ENCODE results near the gene SRMS. TPM values are rescaled to one million over a fixed set of nuclear protein-coding genes. Genes with fewer than 3 reads are reported as not detected.
"Not testable (repeated sequence)": the region's sequence is repeated elsewhere in the genome, so short reads cannot be mapped to it uniquely, and the experiment has no call there.

SRMS gene
- total RNA-seq, 2 experiments from 2014 or later, result not detected

DNA sequence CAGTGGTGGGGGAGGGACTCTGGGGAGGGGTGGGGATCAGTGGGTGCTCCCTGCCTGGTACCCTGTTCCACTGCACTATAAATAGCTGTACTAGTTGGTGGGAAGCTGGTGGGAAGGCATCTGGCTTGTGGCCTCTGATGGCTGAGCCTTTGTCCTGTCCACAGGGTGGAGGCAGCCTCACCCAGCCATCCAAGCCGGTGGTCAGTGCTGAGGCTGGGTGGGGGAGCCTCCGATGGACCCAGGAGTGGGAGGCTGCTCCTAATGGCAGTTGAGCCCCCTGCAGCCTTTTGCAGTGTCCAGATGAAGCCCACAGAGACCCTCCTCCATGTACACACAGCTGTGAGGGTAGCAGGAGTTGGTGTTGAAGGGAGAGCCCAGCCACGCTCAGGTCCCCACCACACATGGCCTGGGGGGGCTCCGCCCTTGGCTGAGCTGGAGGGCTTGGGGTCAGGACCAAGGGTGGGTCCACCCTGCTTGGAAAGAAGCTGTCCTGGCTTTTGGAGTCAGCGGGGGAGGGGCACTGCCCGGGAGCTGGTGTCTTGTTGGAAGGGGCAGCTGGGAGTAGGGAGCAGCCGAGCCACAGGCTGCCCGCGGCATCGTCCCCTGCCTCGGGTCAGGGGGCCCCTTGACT, 24.5 kb downstream of the SRMS start:
- H3K36me3 Mint-ChIP-seq (ENCODE audit: low read depth), result peaks cover 27% of the 10 kb centered on the region

DNA sequence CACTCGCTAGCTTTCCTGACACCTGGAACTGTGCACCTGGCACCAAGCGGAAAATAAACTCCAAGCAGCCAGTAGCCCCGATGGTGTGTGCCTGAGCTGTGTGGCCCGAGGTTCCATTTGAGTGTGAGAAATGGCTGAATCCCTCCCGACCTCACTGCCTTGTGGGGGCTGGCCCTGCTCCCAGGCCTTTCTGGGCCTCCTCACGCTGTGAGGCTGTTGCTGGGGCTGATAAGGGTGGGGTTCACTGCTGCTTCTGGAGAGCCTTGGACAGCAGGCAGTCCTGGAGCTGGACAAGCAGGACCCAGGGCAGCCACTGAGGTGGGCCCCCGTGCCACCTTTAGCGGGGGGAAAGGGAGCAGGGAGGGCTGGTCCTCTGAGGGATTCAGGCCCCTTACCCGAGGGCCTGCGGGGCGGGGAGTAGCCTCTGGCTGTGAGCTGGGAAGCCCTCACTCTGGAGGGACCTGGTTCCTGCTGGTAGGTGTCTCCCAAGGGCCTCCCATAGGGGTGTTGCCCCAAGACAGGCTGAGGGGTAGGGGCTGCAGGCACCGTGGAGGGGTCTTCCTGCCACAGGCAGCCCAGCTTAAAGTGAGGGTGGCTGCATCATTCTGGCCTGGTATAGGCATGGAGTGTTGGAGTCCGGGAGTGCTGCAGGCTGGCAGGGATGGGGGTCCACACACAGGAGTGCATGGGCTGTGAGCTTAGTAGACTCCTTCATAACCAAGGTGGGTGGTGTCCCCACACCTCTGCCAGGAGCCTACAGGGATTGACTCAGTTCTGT, 25.3 kb downstream of the SRMS start:
- H3K36me3 Mint-ChIP-seq (ENCODE audit: low read depth), result peaks cover 27% of the 10 kb centered on the region
- H3K27me3 Mint-ChIP-seq, result peaks cover 8% of the 10 kb centered on the region
- H3K4me1 Mint-ChIP-seq, result peaks cover 10% of the 10 kb centered on the region
- H3K4me3 Mint-ChIP-seq, result peak overlapping the region; percentile 58
- CTCF ChIA-PET, result interaction anchor here (1.6 to 2.5 kb wide), 2 partner anchors 16 to 119 kb away, joined by 7 to 14 read pairs; partner anchors contain the start of gene PTK6
- H3K27ac Mint-ChIP-seq, result peak overlapping the region; percentile 26
- no peak for DNase-seq
- POLR2A ChIA-PET, result interaction anchor here (0.6 to 5.1 kb wide), 13 partner anchors 7 to 546 kb away, joined by 3 to 136 read pairs (median 14); partner anchors contain the start of genes ARFRP1, DNAJC5, GMEB2 and HELZ2
- H3K9me3 Mint-ChIP-seq, result peaks cover 2% of the 10 kb centered on the region

More for the DNA sequence above, 24.5 kb downstream of the SRMS start:
- CTCF ChIA-PET, result interaction anchor here (1.5 kb wide), 1 partner anchor 27 kb away, joined by 8 read pairs; no protein-coding TSS in a partner anchor
- POLR2A ChIA-PET, result interaction anchor here (0.6 to 5.1 kb wide), 9 partner anchors 9 to 545 kb away, joined by 3 to 136 read pairs (median 3); partner anchors contain the start of genes DNAJC5, GMEB2 and PTK6
- DNase-seq, result no peak
- Mint-ChIP-seq H3K4me3 (peak overlapping the region; percentile 58), H3K4me1 (peaks cover 14% of the 10 kb centered on the region), H3K27ac (no peak overlapping the region), H3K27me3 (peaks cover 11% of the 10 kb centered on the region), H3K9me3 (peaks cover 2% of the 10 kb centered on the region)

DNA sequence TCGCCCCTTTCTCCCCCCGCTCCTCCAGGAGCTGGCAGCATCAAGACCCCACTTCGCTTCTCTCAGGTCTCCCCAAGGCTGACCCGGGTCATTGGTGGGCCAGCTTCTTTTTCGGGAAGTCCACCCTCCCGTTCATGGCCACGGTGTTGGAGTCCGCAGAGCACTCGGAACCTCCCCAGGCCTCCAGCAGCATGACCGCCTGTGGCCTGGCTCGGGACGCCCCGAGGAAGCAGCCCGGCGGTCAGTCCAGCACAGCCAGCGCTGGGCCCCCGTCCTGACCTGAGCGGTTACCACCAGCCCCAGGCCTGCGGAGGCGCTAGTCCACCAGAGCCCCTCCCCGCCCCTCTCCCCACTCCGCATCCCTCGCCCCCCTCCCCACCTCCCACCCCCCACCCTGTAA, 25.9 kb downstream of the SRMS start:
- ChIA-PET POLR2A (interaction anchor here (0.6 to 5.1 kb wide), 44 partner anchors 8 to 560 kb away, joined by 3 to 136 read pairs (median 4); partner anchors contain the start of genes ARFGAP1, ARFRP1, DNAJC5 and GMEB2), CTCF (interaction anchor here (1.1 to 2.8 kb wide), 5 partner anchors 16 to 459 kb away, joined by 4 to 14 read pairs (median 7); partner anchors contain the start of genes PRPF6 and PTK6)
- peaks cover 27% of the 10 kb centered on the region for H3K36me3 Mint-ChIP-seq (ENCODE audit: low read depth)
- peak overlapping the region; percentile 79 for H3K4me3 Mint-ChIP-seq
- no peak overlapping the region for H3K27ac Mint-ChIP-seq
- peaks cover 2% of the 10 kb centered on the region for H3K9me3 Mint-ChIP-seq
- H3K4me1 Mint-ChIP-seq, result peaks cover 10% of the 10 kb centered on the region
- peaks cover 5% of the 10 kb centered on the region for H3K27me3 Mint-ChIP-seq
- DNase-seq, result no peak

DNA sequence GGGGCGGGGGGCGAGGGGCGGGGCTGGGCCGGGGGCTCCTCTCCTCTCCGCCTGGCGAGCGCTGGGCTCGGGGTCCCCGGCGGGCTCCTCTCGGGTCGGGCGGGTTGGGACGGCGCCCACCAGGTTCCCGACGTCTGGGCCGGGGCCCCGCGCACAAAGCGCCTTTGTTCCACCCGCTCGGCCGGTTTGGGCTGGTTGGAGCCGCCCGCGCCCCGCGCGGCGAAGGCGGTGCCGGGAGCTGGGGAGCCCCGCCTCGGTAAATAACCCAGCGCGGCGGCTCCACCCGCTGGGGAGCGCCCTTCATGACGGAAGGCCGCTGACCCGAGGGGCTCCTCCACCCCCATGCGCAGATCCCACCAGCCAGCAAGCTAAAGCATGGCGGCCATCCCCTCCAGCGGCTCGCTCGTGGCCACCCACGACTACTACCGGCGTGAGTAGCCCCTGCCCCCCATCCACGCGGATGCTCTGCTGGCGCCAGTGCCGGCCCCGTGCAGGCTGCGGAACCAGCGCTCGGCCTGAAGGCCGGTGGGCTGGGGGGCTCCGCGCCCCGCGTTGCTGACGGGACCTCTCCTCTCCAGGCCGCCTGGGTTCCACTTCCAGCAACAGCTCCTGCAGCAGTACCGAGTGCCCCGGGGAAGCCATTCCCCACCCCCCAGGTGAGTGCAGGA, 26.5 kb downstream of the SRMS start:
- Mint-ChIP-seq H3K4me1 (peaks cover 10% of the 10 kb centered on the region), H3K4me3 (peak overlapping the region; percentile 79), H3K9me3 (peaks cover 2% of the 10 kb centered on the region), H3K36me3 (ENCODE audit: low read depth) (peaks cover 27% of the 10 kb centered on the region), H3K27ac (peak overlapping the region; percentile 25), H3K27me3 (peaks cover 5% of the 10 kb centered on the region)
- ChIA-PET CTCF (interaction anchor here (0.7 to 2.8 kb wide), 7 partner anchors 17 to 518 kb away, joined by 3 to 14 read pairs (median 5); partner anchors contain the start of genes PRPF6 and PTK6), POLR2A (interaction anchor here (0.6 to 5.1 kb wide), 45 partner anchors 9 to 560 kb away, joined by 3 to 136 read pairs (median 4); partner anchors contain the start of genes ARFGAP1, ARFRP1, DNAJC5 and GMEB2)
- peak; percentile 82 for DNase-seq

DNA sequence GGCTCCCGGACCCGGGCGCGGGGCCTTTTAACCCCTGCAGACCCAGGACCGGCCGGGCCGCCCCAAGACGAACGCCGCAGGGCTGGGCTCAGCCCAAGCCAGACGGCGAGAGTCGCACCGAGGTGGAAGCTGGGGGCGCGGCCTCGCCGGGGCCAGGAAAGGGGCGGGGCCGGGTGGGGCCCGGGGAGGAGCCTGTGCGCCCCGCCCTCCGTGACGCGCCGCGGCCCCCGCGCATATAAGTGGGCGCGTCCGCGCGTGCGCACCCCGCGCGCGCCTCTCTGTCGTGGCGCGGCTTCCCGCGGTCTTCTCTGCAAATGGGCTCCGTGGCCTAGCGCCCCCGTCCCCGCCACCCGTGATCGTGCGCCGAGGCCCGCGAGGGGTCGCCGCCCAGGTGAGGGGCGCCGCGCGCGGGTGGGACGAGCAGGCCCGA, 27.0 kb downstream of the SRMS start, which contains the start of gene PPDPF:
Gene PPDPF (plus strand): TSS at position 262 of the 430 bp plus-strand sequence. CDS start 544 bp downstream, outside the sequence.
- peaks cover 27% of the 10 kb centered on the region for H3K36me3 Mint-ChIP-seq (ENCODE audit: low read depth)
- H3K4me3 Mint-ChIP-seq, result peak within 1 kb of the TSS; percentile 79
- H3K4me1 Mint-ChIP-seq, result peaks cover 10% of the 10 kb centered on the region
- peak; percentile 89 for DNase-seq
- ChIA-PET POLR2A (interaction anchor here (0.6 to 5.1 kb wide), 35 partner anchors 9 to 545 kb away, joined by 3 to 136 read pairs (median 5); partner anchors contain the start of genes ARFGAP1, DNAJC5, GMEB2 and HELZ2), CTCF (interaction anchor here (0.7 to 2.8 kb wide), 7 partner anchors 17 to 518 kb away, joined by 3 to 14 read pairs (median 5); partner anchors contain the start of genes PRPF6 and PTK6)
- peaks cover 9% of the 10 kb centered on the region for H3K27me3 Mint-ChIP-seq
- H3K27ac Mint-ChIP-seq, result peak within 1 kb of the TSS; percentile 81
- H3K9me3 Mint-ChIP-seq, result peaks cover 2% of the 10 kb centered on the region

DNA sequence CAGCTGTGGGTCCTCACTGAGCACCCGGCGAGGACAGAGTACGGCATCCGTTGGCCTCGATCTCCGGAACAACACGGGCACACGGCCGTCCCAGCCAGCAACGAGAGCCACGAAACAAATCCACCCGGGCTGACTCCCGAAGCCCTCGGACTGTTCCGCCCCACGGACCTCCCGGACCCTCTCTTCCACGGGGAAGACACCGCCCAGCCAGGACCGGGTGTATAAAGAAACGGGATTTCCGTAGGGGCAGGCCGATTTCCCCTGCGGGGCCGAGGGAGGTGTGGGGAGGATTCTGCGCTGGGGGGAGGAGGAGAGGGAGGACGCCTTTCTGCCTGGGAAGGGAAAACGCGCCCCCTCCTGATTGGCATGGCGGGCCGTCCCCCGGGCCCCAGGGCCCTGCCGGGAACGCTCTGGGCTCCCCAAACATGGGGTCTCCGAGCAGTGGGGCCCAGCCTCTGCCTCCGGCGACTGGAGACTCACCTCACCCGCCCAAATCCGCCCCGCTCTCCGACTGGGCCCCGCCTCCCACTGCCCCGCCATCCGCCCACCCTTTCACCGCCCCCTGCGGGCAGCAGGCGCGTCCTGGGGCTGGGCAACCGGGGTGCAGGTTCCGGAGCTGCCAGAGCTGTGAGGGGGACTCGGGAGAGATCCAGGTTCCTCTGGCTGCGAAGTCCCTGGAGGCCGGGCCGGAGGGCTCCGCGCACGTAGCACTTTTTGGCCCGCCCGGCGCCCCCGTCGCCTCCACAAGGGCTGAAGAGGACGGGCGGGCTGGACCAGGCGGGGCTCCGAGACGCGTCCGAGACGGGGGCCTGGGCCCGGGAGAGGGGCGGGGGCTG, 27.7 kb downstream of the SRMS start:
- peak overlapping the region; percentile 58 for H3K27ac Mint-ChIP-seq
- peaks cover 10% of the 10 kb centered on the region for H3K4me1 Mint-ChIP-seq
- peaks cover 15% of the 10 kb centered on the region for H3K27me3 Mint-ChIP-seq
- POLR2A ChIA-PET, result interaction anchor here (0.6 to 5.1 kb wide), 27 partner anchors 10 to 546 kb away, joined by 3 to 136 read pairs (median 7); partner anchors contain the start of genes GMEB2, HELZ2, LIME1 and PRPF6
- H3K9me3 Mint-ChIP-seq, result peaks cover 4% of the 10 kb centered on the region
- DNase-seq, result peak; percentile 76
- peak overlapping the region; percentile 73 for H3K4me3 Mint-ChIP-seq
- CTCF ChIA-PET, result interaction anchor here (0.7 to 2.8 kb wide), 5 partner anchors 23 to 519 kb away, joined by 3 to 13 read pairs (median 4); partner anchors contain the start of gene PRPF6
- peaks cover 27% of the 10 kb centered on the region for H3K36me3 Mint-ChIP-seq (ENCODE audit: low read depth)

DNA sequence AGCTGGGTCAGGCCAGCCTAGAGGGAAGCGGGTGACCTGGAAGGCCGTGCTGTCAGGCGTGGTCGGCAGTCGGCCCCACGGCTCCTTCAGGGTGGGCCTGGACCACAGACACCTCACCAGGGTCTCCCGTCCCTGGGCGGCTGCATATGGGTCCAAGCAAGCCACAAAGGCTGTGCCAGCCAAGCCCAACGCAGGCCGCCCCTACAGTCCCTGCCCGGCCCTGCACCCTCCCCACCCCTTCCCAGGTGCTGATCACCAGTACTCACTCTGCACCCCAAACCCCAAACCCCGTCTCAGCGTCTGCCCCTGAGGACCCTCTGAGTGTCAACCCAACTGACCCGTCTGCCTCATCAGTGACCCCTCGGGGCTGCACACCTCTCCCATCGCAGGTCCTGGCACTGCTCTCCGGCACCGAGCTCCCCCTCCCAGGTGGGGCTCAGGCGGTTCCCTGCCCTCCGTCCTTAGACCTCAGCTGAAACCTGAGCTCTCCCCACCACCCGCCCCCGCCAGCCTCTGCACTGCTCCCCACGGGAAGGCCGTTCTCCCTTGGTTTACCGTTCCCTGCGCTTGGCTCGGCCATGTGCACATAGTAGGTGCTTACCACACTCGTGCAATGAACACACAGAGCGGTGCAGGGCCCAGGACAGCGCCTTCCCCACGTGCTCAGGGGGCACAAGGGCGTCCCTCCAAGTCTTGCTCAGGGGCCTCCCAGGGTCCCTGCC, 28.4 kb downstream of the SRMS start:
- Mint-ChIP-seq H3K27ac (peak overlapping the region; percentile 58), H3K4me1 (peaks cover 7% of the 10 kb centered on the region), H3K36me3 (ENCODE audit: low read depth) (peaks cover 25% of the 10 kb centered on the region), H3K9me3 (peaks cover 6% of the 10 kb centered on the region), H3K4me3 (peak overlapping the region; percentile 73), H3K27me3 (peaks cover 19% of the 10 kb centered on the region)
- ChIA-PET POLR2A (interaction anchor here (2.7 kb wide), 1 partner anchor 11 kb away, joined by 8 read pairs; no protein-coding TSS in a partner anchor), CTCF (interaction anchor here (1.2 to 2.8 kb wide), 2 partner anchors 19 to 22 kb away, joined by 4 to 13 read pairs; partner anchors contain the start of gene PTK6)
- no peak for DNase-seq

DNA sequence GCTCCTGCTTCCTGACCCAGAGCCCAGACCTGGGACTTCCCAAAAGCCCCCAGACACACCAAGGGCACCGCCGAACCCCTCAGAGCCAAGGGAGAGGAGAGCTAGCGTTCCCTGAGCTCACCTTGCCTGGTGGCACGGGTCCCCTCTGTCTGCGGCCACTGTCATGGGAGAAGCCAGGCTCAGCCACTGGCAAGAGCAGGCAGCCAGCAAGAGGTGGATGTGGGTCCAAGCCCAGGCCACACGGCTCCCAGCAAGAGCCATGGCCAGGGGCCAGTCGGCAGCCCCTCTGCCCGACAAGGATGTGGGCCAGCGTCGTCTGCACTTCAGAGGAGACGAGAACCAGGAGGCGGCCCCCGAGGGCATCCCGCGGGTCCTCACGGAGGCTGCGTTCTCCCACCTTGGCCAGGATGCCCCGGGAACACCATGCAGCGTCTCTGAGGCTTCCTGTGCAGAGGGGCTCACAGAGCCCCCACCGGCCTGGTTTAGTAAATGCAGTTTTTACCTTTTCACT, 29.1 kb downstream of the SRMS start:
- ChIA-PET CTCF (interaction anchor here (1.2 kb wide), 1 partner anchor 19 kb away, joined by 4 read pairs; the partner anchor contains the start of gene PTK6), POLR2A (no interaction called here)
- H3K4me1 Mint-ChIP-seq, result peaks cover 7% of the 10 kb centered on the region
- H3K36me3 Mint-ChIP-seq (ENCODE audit: low read depth), result peaks cover 19% of the 10 kb centered on the region
- H3K9me3 Mint-ChIP-seq, result peaks cover 6% of the 10 kb centered on the region
- H3K4me3 Mint-ChIP-seq, result no peak overlapping the region
- H3K27me3 Mint-ChIP-seq, result peaks cover 23% of the 10 kb centered on the region
- no peak for DNase-seq
- no peak overlapping the region for H3K27ac Mint-ChIP-seq

DNA sequence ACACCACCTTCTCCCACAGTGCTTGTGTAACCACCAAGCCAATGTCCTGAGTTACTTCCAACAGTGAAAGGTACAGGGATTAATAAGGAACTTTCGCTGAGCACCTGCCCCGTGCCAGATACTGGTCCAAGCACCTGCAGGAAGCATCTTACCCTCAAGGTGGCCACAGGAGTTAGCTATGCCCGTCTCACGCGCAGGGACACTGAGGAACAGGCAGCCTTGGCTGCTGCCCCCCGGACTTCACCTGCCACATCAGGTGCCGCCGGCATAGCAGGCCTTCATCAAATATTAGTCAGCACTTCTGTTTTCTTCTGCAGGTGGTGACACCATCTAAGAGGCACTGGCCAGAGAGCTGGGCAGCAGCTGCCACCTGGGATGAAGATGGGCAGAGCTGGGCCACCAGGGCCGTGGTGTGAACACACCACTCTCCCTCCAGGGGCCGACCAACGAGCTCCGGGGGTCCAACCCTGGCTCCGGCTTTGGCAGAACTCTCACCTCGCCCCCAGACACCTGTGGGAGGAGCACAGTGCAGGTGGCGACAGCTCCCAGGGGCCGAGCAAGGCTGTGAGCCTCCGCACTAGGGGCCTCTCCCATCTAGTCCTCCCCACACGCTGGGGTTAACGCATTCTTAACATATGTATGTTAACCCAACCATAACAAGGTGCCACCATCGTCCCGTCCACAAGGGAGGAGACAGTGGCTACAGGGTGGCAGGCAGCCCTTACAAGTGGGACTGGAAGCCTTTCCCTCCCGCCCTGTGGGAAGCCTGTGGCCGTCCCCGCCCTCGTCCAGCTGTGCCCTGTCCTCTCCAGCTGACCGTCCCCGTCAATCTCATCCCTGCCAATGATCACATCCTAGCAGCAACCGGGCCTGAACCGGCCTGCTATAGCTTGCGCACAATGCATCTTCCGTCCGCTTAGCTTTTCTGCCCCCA, 29.9 kb downstream of the SRMS start:
- no peak for DNase-seq
- H3K27me3 Mint-ChIP-seq, result peaks cover 30% of the 10 kb centered on the region
- no peak overlapping the region for H3K27ac Mint-ChIP-seq
- H3K4me1 Mint-ChIP-seq, result peaks cover 6% of the 10 kb centered on the region
- CTCF ChIA-PET, result interaction anchor here (1.2 kb wide), 1 partner anchor 20 kb away, joined by 4 read pairs; the partner anchor contains the start of gene PTK6
- POLR2A ChIA-PET, result no interaction called here
- peaks cover 6% of the 10 kb centered on the region for H3K9me3 Mint-ChIP-seq
- H3K36me3 Mint-ChIP-seq (ENCODE audit: low read depth), result peaks cover 11% of the 10 kb centered on the region
- H3K4me3 Mint-ChIP-seq, result no peak overlapping the region

DNA sequence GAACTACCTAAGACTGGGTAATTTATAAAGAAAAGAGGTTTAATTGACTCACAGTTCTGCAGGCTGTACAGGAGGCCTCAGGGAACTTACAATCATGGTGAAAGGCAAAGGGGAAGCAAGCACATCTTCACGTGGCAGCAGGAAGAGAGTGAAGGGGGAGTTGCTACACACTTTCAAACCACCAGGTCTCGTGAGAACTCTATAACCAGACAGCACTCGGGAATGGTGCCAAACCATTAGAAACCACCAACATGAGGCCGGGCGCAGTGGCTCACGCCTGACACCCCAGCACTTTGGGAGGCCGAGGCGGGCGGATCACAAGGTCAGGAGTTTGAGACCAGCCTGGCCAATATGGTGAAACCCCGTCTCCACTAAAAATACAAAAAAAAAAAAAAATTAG, 33.0 kb downstream of the SRMS start:
- H3K36me3 Mint-ChIP-seq (ENCODE audit: low read depth); CTCF ChIA-PET; H3K4me3 Mint-ChIP-seq; DNase-seq; H3K9me3 Mint-ChIP-seq; H3K4me1 Mint-ChIP-seq; POLR2A ChIA-PET; H3K27ac Mint-ChIP-seq: not testable (repeated sequence)
- H3K27me3 Mint-ChIP-seq, result peaks cover 47% of the 10 kb centered on the region

All from activated CD4-positive, alpha-beta memory T cell treated with anti-CD3 and anti-CD28 coated beads, Interleukin-2, amount 10 ng/mL, durations not matched to agents 7 days and 5 days (primary cell).